Loucy (cell line): ENCODE measurements around the gene HBEGF.

Experiments used
- H2AFZ ChIP-seq: fragments of 200-600 bp; sonication (generic); 2 replicates; pipeline ENCODE4 v1.6.0; 2016; ENCODE audit warnings: antibody characterized with exemption, mild to moderate bottlenecking, low read length, moderate library complexity
- H3F3A ChIP-seq: fragments of 200-600 bp; 2 replicates; pipeline ENCODE4 v1.6.0; 2016; ENCODE audit warnings: antibody characterized with exemption, low read depth, mild to moderate bottlenecking
- H3K27me3 ChIP-seq: fragments of 200-600 bp; sonication (generic); 2 replicates; pipeline ENCODE4 v1.6.1; 2014; ENCODE audit warnings: low read length, mild to moderate bottlenecking; ENCODE audit not compliant: insufficient read depth, poor library complexity, severe bottlenecking
- H3K36me3 ChIP-seq: fragments of 200-600 bp; sonication (generic); 2 replicates; pipeline ENCODE4 v1.6.1; 2016; ENCODE audit warnings: low read length; ENCODE audit not compliant: insufficient read depth
- H3K4me1 ChIP-seq: fragments of 200-600 bp; sonication (generic); 2 replicates; pipeline ENCODE4 v1.5.1; 2014; ENCODE audit warnings: low read length, mild to moderate bottlenecking; ENCODE audit not compliant: insufficient read depth, poor library complexity, severe bottlenecking
- H3K4me2 ChIP-seq: fragments of 200-600 bp; sonication (generic); 2 replicates; pipeline ENCODE4 v1.6.0; 2014; ENCODE audit warnings: antibody characterized with exemption, low read length, low read depth, mild to moderate bottlenecking; ENCODE audit not compliant: poor library complexity, severe bottlenecking
- H3K4me3 ChIP-seq: fragments of 200-600 bp; sonication (generic); 2 replicates; pipeline ENCODE4 v1.5.1; 2014; ENCODE audit warnings: low read length, mild to moderate bottlenecking, mixed read lengths; ENCODE audit not compliant: poor library complexity, severe bottlenecking
- H3K79me2 ChIP-seq: fragments of 200-600 bp; sonication (generic); 2 replicates; pipeline ENCODE4 v1.6.1; 2014; ENCODE audit warnings: low read length; ENCODE audit not compliant: insufficient read depth
- H3K9ac ChIP-seq: fragments of 200-600 bp; sonication (generic); 2 replicates; pipeline ENCODE4 v1.6.0; 2014; ENCODE audit warnings: mild to moderate bottlenecking, low read depth, low read length, moderate library complexity; ENCODE audit not compliant: poor library complexity, severe bottlenecking
- H3K9me2 ChIP-seq: fragments of 200-600 bp; sonication (generic); replicated peaks from 2 replicates; pipeline ENCODE4 v1.6.1; 2016; ENCODE audit warnings: low read depth, low read length, mixed read lengths
- H3K9me3 ChIP-seq: fragments of 200-600 bp; sonication (generic); 2 replicates; pipeline ENCODE4 v1.6.1; 2014; ENCODE audit warnings: mild to moderate bottlenecking, antibody characterized with exemption, low read length, low read depth; ENCODE audit not compliant: insufficient read depth
- H4K20me1 ChIP-seq: fragments of 200-600 bp; sonication (generic); 2 replicates; pipeline ENCODE4 v1.6.0; 2014; ENCODE audit warnings: antibody characterized with exemption, low read length, mild to moderate bottlenecking; ENCODE audit not compliant: insufficient read depth, poor library complexity, severe bottlenecking
- CTCF ChIP-seq: fragments of 200-600 bp; sonication (generic); conservative IDR thresholded peaks from 2 replicates; pipeline ENCODE4 v1.5.1; 2014; ENCODE audit warnings: mild to moderate bottlenecking, antibody characterized with exemption, low read length
- EZH2phosphoT487 ChIP-seq: fragments of 200-600 bp; IDR thresholded peaks from 2 replicates; pipeline ENCODE4 v1.6.1; 2018; ENCODE audit warnings: antibody characterized with exemption, mild to moderate bottlenecking, moderate library complexity, borderline replicate concordance

The HBEGF gene

GRCh38 chr5:140361901-140362300 lies 15.5 kb upstream of the HBEGF start:
- no peaks in the 10 kb centered on the region for H3K9me3 ChIP-seq
- H3K4me3 ChIP-seq = no peak overlapping the region
- H4K20me1 ChIP-seq = no peaks in the 10 kb centered on the region
- no peak overlapping the region for H3K4me2 ChIP-seq
- H3F3A ChIP-seq = no peaks in the 10 kb centered on the region
- no peak overlapping the region for H3K9ac ChIP-seq
- H2AFZ ChIP-seq = no peak overlapping the region
- H3K9me2 ChIP-seq = no peaks in the 10 kb centered on the region
- H3K36me3 ChIP-seq = no peaks in the 10 kb centered on the region
- TF ChIP-seq EZH2phosphoT487 (no peak), CTCF (no peak)
- H3K4me1 ChIP-seq = no peaks in the 10 kb centered on the region
- H3K27me3 ChIP-seq = no peaks in the 10 kb centered on the region
- no peaks in the 10 kb centered on the region for H3K79me2 ChIP-seq

- Histone ChIP-seq H3K4me2 (no peak overlapping the region), H3K79me2 (no peaks in the 10 kb centered on the region), H3K9me3 (no peaks in the 10 kb centered on the region), H3F3A (no peaks in the 10 kb centered on the region), H4K20me1 (no peaks in the 10 kb centered on the region), H3K4me1 (no peaks in the 10 kb centered on the region), H2AFZ (no peak overlapping the region), H3K9me2 (no peaks in the 10 kb centered on the region), H3K4me3 (no peak overlapping the region), H3K9ac (no peak overlapping the region), H3K27me3 (no peaks in the 10 kb centered on the region), H3K36me3 (no peaks in the 10 kb centered on the region)
- TF ChIP-seq CTCF = no peak
- TF ChIP-seq EZH2phosphoT487 = no peak
These were observed 14.5 kb upstream of the HBEGF start for GRCh38 chr5:140360681-140361479.

GRCh38 chr5:140360101-140360500 lies 13.7 kb upstream of the HBEGF start, which contains the start of gene SLC4A9:
SLC4A9 (plus strand) TSS chr5:140360194; CDS start chr5:140360237, 43 bp downstream.
- H3K9me2 ChIP-seq = no peaks in the 10 kb centered on the region
- no peaks in the 10 kb centered on the region for H3K27me3 ChIP-seq
- no peaks in the 10 kb centered on the region for H3K9me3 ChIP-seq
- H3K9ac ChIP-seq = no peak within 1 kb of the TSS
- H3K4me1 ChIP-seq = no peaks in the 10 kb centered on the region
- no peak within 1 kb of the TSS for H3K4me2 ChIP-seq
- H3F3A ChIP-seq = no peaks in the 10 kb centered on the region
- no peaks in the 10 kb centered on the region for H3K79me2 ChIP-seq
- no peak within 1 kb of the TSS for H3K4me3 ChIP-seq
- no peaks in the 10 kb centered on the region for H3K36me3 ChIP-seq
- H4K20me1 ChIP-seq = no peaks in the 10 kb centered on the region
- no peak for TF ChIP-seq EZH2phosphoT487
- no peak for TF ChIP-seq CTCF
- no peak within 1 kb of the TSS for H2AFZ ChIP-seq
